CD4-positive, alpha-beta T cell treated with Interleukin-4 for 1 hour (primary cell): ENCODE results near the gene CACNA1G.
A peak's percentile ranks its signal among the peaks of the same experiment; 100 is the strongest.

Experiments used
- DNase-seq, 2 donors: peaks; one replicate each; pipeline ENCODE4 v3.0.0-alpha.2; 2020 to 2022

CACNA1G gene

GRCh38 chr17:50659179-50659578 is 98.7 kb downstream of the CACNA1G start:
- DNase-seq = no peak

- no peak for DNase-seq
These were observed 99.7 kb downstream of the CACNA1G start for GRCh38 chr17:50660042-50660886.

GRCh38 chr17:50660887-50661345 is 100.4 kb downstream of the CACNA1G start:
- no peak for DNase-seq

GRCh38 chr17:50661348-50661747 is 100.8 kb downstream of the CACNA1G start:
- DNase-seq = no peak

GRCh38 chr17:50661795-50662391 is 101.4 kb downstream of the CACNA1G start:
- peak in 1 of 2 donors; percentile 50 for DNase-seq

- no peak for DNase-seq
These were observed 102.2 kb downstream of the CACNA1G start for GRCh38 chr17:50662632-50663225.

- no peak for DNase-seq
These were observed 103.4 kb downstream of the CACNA1G start for GRCh38 chr17:50663812-50664374.

- DNase-seq = no peak
These were observed 104.4 kb downstream of the CACNA1G start for GRCh38 chr17:50664788-50665458.

GRCh38 chr17:50665838-50666237 is 105.3 kb downstream of the CACNA1G start:
- DNase-seq = no peak

GRCh38 chr17:50666316-50666715 is 105.8 kb downstream of the CACNA1G start:
- no peak for DNase-seq

- no peak for DNase-seq
These were observed 106.9 kb downstream of the CACNA1G start for GRCh38 chr17:50667259-50668024.

- no peak for DNase-seq
These were observed 107.7 kb downstream of the CACNA1G start for GRCh38 chr17:50668025-50668837.

GRCh38 chr17:50668838-50669581 is 108.5 kb downstream of the CACNA1G start:
- no peak for DNase-seq

GRCh38 chr17:50672071-50672470 is 111.6 kb downstream of the CACNA1G start:
- DNase-seq = no peak

GRCh38 chr17:50672831-50673551 is 112.5 kb downstream of the CACNA1G start:
- DNase-seq = no peak

GRCh38 chr17:50675190-50675589 is 114.7 kb downstream of the CACNA1G start:
- DNase-seq = no peak

- no peak for DNase-seq
These were observed 115.1 kb downstream of the CACNA1G start for GRCh38 chr17:50675627-50676026.

- no peak for DNase-seq
These were observed 115.8 kb downstream of the CACNA1G start for GRCh38 chr17:50676065-50676975.
